ENCODE measurements around the gene SCUBE1. TPM values are rescaled to one million over a fixed set of nuclear protein-coding genes. Genes with fewer than 3 reads are reported as not detected.

The SCUBE1 gene
- total RNA-seq, 1 experiment from 2014 or later: not detected

DNA sequence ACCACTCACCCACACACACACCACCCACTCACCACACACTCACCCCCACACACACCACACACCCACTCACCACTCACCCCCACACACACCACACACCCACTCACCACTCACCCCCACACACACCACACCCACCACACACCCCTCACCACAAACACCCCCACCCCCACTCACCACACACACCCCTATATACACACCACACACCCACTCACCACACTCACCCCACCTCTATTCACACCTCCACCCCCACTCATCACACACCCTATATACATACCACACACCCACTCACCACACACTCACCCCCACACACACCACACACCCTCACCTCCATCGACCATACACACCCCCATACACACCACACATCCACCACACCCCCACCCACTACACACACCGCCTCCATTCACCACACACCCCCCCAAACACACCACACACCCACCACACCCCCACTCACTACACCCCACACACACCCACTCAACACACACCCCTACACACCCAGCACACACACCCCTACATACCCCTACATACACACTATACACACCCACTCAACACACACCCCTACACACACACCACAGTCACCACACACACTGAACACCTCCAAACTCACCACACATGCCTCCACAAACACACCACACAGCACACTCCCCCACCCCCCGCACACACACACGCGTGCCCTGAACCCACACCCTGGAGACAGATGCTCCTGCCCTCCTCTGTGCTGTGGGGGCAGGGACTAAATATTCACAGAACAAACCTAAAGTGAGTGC, 137.2 kb downstream of the SCUBE1 start:
- no peak for ATAC-seq
- H3K36me3 ChIP-seq (ENCODE audit: control insufficient read depth, insufficient read depth, low read length): no peaks in the 10 kb centered on the region
- intact Hi-C loops (cut with micrococcal nuclease; ENCODE audit: unreplicated experiment) (no loop called here), in situ Hi-C loops (cut with HindIII; ENCODE audit: low pct_unique_long_range_greater_than_20kb, low sequenced_read_pairs) (no loop called here)
- H3K27me3 ChIP-seq (ENCODE audit: control insufficient read depth, insufficient read depth, low read length): no peaks in the 10 kb centered on the region
- ChIA-PET POLR2A (no interaction called here), CTCF (no interaction called here)
- no peaks in the 10 kb centered on the region for H3K9me3 ChIP-seq (ENCODE audit: control insufficient read depth, insufficient read depth, low read depth, low read length)
- no peak overlapping the region for H3K4me3 ChIP-seq (ENCODE audit: low read depth in 2 of 2, low read length in 2 of 2)
- no TSS peak for BruUV-seq (replicated peaks)
- H3K27ac ChIP-seq (ENCODE audit: low read length): no peak overlapping the region
- no peak for DNase-seq (ENCODE audit: low read depth, low spot score)
- TF ChIP-seq, protein P1, sequence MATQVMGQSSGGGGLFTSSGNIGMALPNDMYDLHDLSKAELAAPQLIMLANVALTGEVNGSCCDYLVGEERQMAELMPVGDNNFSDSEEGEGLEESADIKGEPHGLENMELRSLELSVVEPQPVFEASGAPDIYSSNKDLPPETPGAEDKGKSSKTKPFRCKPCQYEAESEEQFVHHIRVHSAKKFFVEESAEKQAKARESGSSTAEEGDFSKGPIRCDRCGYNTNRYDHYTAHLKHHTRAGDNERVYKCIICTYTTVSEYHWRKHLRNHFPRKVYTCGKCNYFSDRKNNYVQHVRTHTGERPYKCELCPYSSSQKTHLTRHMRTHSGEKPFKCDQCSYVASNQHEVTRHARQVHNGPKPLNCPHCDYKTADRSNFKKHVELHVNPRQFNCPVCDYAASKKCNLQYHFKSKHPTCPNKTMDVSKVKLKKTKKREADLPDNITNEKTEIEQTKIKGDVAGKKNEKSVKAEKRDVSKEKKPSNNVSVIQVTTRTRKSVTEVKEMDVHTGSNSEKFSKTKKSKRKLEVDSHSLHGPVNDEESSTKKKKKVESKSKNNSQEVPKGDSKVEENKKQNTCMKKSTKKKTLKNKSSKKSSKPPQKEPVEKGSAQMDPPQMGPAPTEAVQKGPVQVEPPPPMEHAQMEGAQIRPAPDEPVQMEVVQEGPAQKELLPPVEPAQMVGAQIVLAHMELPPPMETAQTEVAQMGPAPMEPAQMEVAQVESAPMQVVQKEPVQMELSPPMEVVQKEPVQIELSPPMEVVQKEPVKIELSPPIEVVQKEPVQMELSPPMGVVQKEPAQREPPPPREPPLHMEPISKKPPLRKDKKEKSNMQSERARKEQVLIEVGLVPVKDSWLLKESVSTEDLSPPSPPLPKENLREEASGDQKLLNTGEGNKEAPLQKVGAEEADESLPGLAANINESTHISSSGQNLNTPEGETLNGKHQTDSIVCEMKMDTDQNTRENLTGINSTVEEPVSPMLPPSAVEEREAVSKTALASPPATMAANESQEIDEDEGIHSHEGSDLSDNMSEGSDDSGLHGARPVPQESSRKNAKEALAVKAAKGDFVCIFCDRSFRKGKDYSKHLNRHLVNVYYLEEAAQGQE (IDR thresholded peaks at IDR 0.05; ENCODE audit: insufficient read depth in 1 of 2, low read depth in 2 of 2, low read length in 1 of 2): no peak
- TF ChIP-seq POLR2AphosphoS5 (IDR thresholded peaks at IDR 0.05; ENCODE audit: low read depth, low read length) (no peak), TCF7L2 (IDR thresholded peaks at IDR 0.05; ENCODE audit: low read depth, low read length) (no peak), SIN3A (IDR thresholded peaks at IDR 0.05; ENCODE audit: borderline replicate concordance, insufficient read depth, low read depth, low read length) (no peak)
- TF ChIP-seq, protein P2, sequence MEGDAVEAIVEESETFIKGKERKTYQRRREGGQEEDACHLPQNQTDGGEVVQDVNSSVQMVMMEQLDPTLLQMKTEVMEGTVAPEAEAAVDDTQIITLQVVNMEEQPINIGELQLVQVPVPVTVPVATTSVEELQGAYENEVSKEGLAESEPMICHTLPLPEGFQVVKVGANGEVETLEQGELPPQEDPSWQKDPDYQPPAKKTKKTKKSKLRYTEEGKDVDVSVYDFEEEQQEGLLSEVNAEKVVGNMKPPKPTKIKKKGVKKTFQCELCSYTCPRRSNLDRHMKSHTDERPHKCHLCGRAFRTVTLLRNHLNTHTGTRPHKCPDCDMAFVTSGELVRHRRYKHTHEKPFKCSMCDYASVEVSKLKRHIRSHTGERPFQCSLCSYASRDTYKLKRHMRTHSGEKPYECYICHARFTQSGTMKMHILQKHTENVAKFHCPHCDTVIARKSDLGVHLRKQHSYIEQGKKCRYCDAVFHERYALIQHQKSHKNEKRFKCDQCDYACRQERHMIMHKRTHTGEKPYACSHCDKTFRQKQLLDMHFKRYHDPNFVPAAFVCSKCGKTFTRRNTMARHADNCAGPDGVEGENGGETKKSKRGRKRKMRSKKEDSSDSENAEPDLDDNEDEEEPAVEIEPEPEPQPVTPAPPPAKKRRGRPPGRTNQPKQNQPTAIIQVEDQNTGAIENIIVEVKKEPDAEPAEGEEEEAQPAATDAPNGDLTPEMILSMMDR (IDR thresholded peaks at IDR 0.05): no peak
- no peaks in the 10 kb centered on the region for H3K4me1 ChIP-seq (ENCODE audit: control insufficient read depth, insufficient read depth, low read length)

DNA sequence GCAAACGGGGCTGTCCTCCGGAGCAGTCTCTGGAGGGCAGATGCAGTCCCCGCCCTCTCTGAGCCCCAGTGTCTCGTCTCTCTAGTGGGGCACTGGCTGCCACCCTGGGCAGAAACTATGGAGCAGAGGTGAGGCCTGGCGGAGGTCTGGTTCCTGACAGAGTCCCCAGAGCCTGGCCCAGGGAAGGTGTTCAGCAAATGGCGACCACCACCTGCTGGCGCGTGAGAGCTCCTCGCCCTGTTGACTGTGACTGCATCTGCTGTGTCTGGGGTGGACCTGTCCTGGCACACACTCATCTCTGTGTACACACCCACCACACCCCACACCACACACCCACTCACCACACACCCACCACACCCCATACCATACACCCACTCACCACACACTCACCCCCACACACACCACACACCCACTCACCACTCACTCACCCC, 137.9 kb downstream of the SCUBE1 start:
- ChIA-PET CTCF (interaction anchor here (0.7 kb wide), 1 partner anchor 64 kb away, joined by 4 read pairs; no protein-coding TSS in a partner anchor), POLR2A (no interaction called here)
- in situ Hi-C loops (cut with HindIII; ENCODE audit: low pct_unique_long_range_greater_than_20kb, low sequenced_read_pairs): no loop called here
- no peak for ATAC-seq
- Histone ChIP-seq H3K27me3 (ENCODE audit: control insufficient read depth, insufficient read depth, low read length) (no peaks in the 10 kb centered on the region), H3K4me1 (ENCODE audit: control insufficient read depth, insufficient read depth, low read length) (no peaks in the 10 kb centered on the region), H3K27ac (ENCODE audit: low read length) (no peak overlapping the region), H3K4me3 (ENCODE audit: low read depth in 2 of 2, low read length in 2 of 2) (no peak overlapping the region), H3K9me3 (ENCODE audit: control insufficient read depth, insufficient read depth, low read depth, low read length) (no peaks in the 10 kb centered on the region), H3K36me3 (ENCODE audit: control insufficient read depth, insufficient read depth, low read length) (no peaks in the 10 kb centered on the region)
- intact Hi-C loops (cut with micrococcal nuclease; ENCODE audit: unreplicated experiment): no loop called here
- no TSS peak for BruUV-seq (replicated peaks)
- DNase-seq (ENCODE audit: low read depth, low spot score): no peak
- TF ChIP-seq, protein P1 (IDR thresholded peaks at IDR 0.05; ENCODE audit: insufficient read depth in 1 of 2, low read depth in 2 of 2, low read length in 1 of 2): no peak
- TF ChIP-seq SIN3A (IDR thresholded peaks at IDR 0.05; ENCODE audit: borderline replicate concordance, insufficient read depth, low read depth, low read length): no peak
- TF ChIP-seq POLR2AphosphoS5 (IDR thresholded peaks at IDR 0.05; ENCODE audit: low read depth, low read length): no peak
- TF ChIP-seq, protein P2 (IDR thresholded peaks at IDR 0.05): no peak
- TF ChIP-seq TCF7L2 (IDR thresholded peaks at IDR 0.05; ENCODE audit: low read depth, low read length): no peak
